GM20000 (cell line): ENCODE data around the gene YJEFN3.

Experiments used
- DNase-seq: peaks from one replicate; pipeline ENCODE4 v3.0.0; 2012; ENCODE audit warnings: low spot score
- TF ChIP-seq, protein P1 (sequence below): IDR thresholded peaks from 2 replicates; pipeline ENCODE4 v1.5.1; 2012; ENCODE audit warnings: mild to moderate bottlenecking, control low read depth; ENCODE audit errors: extremely low read depth, missing control alignments

YJEFN3 gene

DNA sequence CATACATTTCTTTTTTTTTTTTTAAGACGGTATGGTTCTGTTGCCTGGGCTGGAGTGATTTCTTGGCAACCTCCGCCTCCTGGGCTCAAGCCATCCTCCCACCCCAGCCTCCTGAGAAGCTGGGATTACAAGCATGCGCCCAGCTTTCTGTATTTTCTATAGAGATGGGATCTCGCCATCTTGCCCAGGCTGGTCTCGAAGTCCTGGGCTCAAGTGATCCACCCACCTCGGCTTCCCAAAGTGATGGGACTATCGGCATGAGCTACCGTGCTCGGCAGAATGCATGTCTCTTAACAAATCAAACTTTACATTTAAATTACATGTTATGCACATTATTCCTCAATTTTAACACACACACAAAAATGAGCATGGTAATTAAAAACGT lies 11.5 kb upstream of the YJEFN3 start:
- DNase-seq: no peak
- TF ChIP-seq, protein P1, sequence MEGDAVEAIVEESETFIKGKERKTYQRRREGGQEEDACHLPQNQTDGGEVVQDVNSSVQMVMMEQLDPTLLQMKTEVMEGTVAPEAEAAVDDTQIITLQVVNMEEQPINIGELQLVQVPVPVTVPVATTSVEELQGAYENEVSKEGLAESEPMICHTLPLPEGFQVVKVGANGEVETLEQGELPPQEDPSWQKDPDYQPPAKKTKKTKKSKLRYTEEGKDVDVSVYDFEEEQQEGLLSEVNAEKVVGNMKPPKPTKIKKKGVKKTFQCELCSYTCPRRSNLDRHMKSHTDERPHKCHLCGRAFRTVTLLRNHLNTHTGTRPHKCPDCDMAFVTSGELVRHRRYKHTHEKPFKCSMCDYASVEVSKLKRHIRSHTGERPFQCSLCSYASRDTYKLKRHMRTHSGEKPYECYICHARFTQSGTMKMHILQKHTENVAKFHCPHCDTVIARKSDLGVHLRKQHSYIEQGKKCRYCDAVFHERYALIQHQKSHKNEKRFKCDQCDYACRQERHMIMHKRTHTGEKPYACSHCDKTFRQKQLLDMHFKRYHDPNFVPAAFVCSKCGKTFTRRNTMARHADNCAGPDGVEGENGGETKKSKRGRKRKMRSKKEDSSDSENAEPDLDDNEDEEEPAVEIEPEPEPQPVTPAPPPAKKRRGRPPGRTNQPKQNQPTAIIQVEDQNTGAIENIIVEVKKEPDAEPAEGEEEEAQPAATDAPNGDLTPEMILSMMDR: no peak

- DNase-seq: no peak
- TF ChIP-seq, protein P1: no peak
Measured at GRCh38 chr19:19520989-19521388, 7.7 kb upstream of the YJEFN3 start.

GRCh38 chr19:19523177-19523576 lies 5.5 kb upstream of the YJEFN3 start:
- no peak for DNase-seq
- TF ChIP-seq, protein P1: no peak

DNA sequence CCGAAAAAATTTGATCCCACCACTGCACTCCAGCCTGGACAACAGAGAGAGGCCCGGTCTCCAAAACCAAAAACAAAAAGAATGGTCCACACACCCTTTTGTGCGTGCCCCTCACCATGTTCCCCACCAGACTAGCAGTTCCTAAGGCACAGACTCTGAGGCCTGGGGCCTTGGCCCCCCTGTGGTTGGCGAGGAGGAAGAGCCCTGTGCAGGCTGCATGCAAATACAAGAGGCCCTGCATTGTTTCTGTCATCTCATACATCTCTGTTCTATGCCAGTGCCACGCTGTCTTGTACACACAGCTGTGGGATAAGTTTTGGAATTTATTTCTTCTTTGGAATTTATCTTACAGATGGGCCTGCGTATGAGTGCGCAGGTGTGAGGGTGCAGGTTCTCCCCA lies 4.7 kb upstream of the YJEFN3 start:
- no peak for DNase-seq
- TF ChIP-seq, protein P1: no peak

GRCh38 chr19:19525611-19526380 lies 2.9 kb upstream of the YJEFN3 start:
- no peak for DNase-seq
- TF ChIP-seq, protein P1: no peak

DNA sequence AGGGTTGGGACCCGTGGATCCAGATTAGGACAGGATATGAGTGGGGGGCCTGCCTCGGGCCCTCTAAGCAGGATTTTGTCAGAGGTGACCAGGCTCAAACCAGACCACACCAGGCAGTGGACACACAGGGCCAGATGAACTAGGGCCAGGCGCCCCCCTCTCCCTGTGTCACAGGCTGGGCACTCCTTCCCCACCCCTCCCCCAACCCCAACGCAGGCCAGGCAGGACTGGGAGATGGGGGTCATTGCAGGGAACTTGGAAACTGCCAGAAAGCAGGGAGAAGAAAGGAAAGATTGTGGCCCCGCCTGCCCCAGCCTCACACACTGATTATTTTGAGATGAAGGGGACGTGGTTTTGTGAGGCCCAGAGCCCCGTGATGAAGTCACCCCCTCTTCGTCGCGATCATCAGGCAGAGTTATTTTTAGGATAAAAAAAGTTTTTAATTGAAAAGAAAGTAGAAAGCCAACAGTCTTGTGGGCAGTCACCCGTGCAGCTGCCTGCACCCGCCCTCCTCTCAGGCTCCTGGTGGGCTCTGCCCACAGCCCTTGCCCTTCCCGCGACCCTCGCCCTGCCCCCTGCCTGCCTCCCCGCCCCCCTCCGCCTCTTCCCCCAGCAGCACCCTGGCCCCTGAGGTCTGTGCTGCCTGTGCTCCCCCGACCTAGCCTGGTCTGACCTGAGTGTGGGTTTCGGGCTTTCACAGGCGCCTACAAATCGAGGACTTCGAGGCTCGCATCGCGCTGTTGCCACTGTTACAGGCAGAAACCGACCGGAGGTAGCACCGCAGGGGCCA lies 1.9 kb upstream of the YJEFN3 start:
- DNase-seq: peak; percentile 76
- TF ChIP-seq, protein P1: no peak

GRCh38 chr19:19527371-19527656 lies 1.4 kb upstream of the YJEFN3 start:
- DNase-seq: no peak
- TF ChIP-seq, protein P1: no peak
